ENCODE data around the gene COG5. TPM values are rescaled to one million over a fixed set of nuclear protein-coding genes. Genes with fewer than 3 reads are reported as not detected.

COG5 gene
- total and polyA plus RNA-seq, 2 experiments from 2014 or later: 15.8 to 53.5 TPM

GRCh38 chr7:107207459-107207858 lies 356.3 kb downstream of the COG5 start:
- Histone ChIP-seq H3K36me3 (replicated peaks; ENCODE audit: insufficient read depth, low read depth) (no peaks in the 10 kb centered on the region), H4K20me1 (ENCODE audit: insufficient read depth, poor library complexity, severe bottlenecking) (no peaks in the 10 kb centered on the region), H3K4me1 (ENCODE audit: insufficient read depth) (no peaks in the 10 kb centered on the region), H3K79me2 (no peaks in the 10 kb centered on the region), H2AFZ (no peak overlapping the region), H3K9me3 (ENCODE audit: low read depth) (no peaks in the 10 kb centered on the region), H3K4me2 (no peak overlapping the region), H3K27ac (peak overlapping the region; percentile 33), H3K4me3 (no peak overlapping the region), H3K27me3 (no peaks in the 10 kb centered on the region), H3K9me2 (replicated peaks; ENCODE audit: insufficient read depth) (no peaks in the 10 kb centered on the region)
- 93% methylated on average over 5 of the region's 5 CpGs for WGBS (ENCODE audit: low lambda C conversion rate, missing lambda C conversion rate)
- TF ChIP-seq EZH2phosphoT487 (IDR thresholded peaks at IDR 0.05; ENCODE audit: low read depth, severe bottlenecking, unreplicated experiment) (no peak), EZH2 (IDR thresholded peaks at IDR 0.05; ENCODE audit: borderline replicate concordance) (no peak), CTCF (IDR thresholded peaks at IDR 0.05; ENCODE audit: poor library complexity) (no peak)
- no peak for DNase-seq (ENCODE audit: low spot score)

DNA sequence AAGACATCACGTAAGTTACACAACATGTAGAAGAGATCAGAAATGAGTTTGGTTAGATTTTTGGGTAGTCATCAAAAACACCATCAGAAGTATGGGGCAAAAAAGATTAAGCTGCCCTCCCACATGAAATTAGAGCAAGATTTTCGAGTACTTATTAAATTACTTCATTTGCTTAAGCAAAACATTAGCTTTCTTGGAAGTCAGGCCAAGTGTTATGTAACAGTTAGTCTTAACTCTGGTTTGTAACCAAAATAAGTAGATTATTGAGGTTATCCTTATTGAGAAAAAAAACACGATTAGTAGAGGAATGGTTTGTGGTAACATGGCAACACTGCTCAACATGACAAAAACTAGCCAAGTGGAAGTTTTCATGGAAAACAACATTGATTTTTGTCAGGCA lies 357.0 kb downstream of the COG5 start:
- no peak for TF ChIP-seq EZH2phosphoT487 (IDR thresholded peaks at IDR 0.05; ENCODE audit: low read depth, severe bottlenecking, unreplicated experiment)
- no peak for TF ChIP-seq EZH2 (IDR thresholded peaks at IDR 0.05; ENCODE audit: borderline replicate concordance)
- no peak for TF ChIP-seq CTCF (IDR thresholded peaks at IDR 0.05; ENCODE audit: poor library complexity)
- Histone ChIP-seq H3K36me3 (replicated peaks; ENCODE audit: insufficient read depth, low read depth) (no peaks in the 10 kb centered on the region), H2AFZ (no peak overlapping the region), H3K4me2 (no peak overlapping the region), H3K9me2 (replicated peaks; ENCODE audit: insufficient read depth) (no peaks in the 10 kb centered on the region), H3K27ac (no peak overlapping the region), H3K4me1 (ENCODE audit: insufficient read depth) (no peaks in the 10 kb centered on the region), H3K9me3 (ENCODE audit: low read depth) (no peaks in the 10 kb centered on the region), H3K4me3 (no peak overlapping the region), H3K79me2 (no peaks in the 10 kb centered on the region), H3K27me3 (no peaks in the 10 kb centered on the region), H4K20me1 (ENCODE audit: insufficient read depth, poor library complexity, severe bottlenecking) (no peaks in the 10 kb centered on the region)
- no peak for DNase-seq (ENCODE audit: low spot score)
- 96% methylated on average over 3 of the region's 3 CpGs for WGBS (ENCODE audit: low lambda C conversion rate, missing lambda C conversion rate)

GRCh38 chr7:107206136-107206535 lies 357.6 kb downstream of the COG5 start:
- no peak for TF ChIP-seq EZH2 (IDR thresholded peaks at IDR 0.05; ENCODE audit: borderline replicate concordance)
- no peak for TF ChIP-seq CTCF (IDR thresholded peaks at IDR 0.05; ENCODE audit: poor library complexity)
- TF ChIP-seq EZH2phosphoT487 (IDR thresholded peaks at IDR 0.05; ENCODE audit: low read depth, severe bottlenecking, unreplicated experiment): no peak
- H3K27me3 ChIP-seq: no peaks in the 10 kb centered on the region
- no peak overlapping the region for H2AFZ ChIP-seq
- H3K4me2 ChIP-seq: no peak overlapping the region
- H4K20me1 ChIP-seq (ENCODE audit: insufficient read depth, poor library complexity, severe bottlenecking): no peaks in the 10 kb centered on the region
- no peak overlapping the region for H3K27ac ChIP-seq
- no peaks in the 10 kb centered on the region for H3K9me3 ChIP-seq (ENCODE audit: low read depth)
- H3K9me2 ChIP-seq (replicated peaks; ENCODE audit: insufficient read depth): no peaks in the 10 kb centered on the region
- no peaks in the 10 kb centered on the region for H3K4me1 ChIP-seq (ENCODE audit: insufficient read depth)
- 96% methylated on average over 6 of the region's 6 CpGs for WGBS (ENCODE audit: low lambda C conversion rate, missing lambda C conversion rate)
- no peak overlapping the region for H3K4me3 ChIP-seq
- H3K79me2 ChIP-seq: no peaks in the 10 kb centered on the region
- no peak for DNase-seq (ENCODE audit: low spot score)
- no peaks in the 10 kb centered on the region for H3K36me3 ChIP-seq (replicated peaks; ENCODE audit: insufficient read depth, low read depth)

DNA sequence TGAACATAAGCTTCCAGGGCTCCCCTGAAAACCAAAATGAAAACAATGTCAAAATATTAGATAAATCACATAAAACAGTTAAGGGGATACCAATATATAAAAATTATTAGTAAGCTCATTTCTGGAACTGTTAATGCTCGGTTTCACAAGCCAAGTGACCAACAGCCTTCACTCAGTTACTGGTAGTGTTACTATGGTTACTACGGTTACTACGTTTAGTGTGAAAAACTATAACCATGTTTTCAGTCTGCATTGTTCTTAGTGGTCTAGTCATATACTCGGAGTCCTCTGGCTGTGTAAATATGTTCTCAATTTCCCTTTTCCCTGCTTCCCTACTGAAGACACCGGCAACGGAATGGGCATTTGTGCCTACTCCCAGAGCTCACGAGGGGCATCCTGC lies 360.1 kb downstream of the COG5 start:
- WGBS (ENCODE audit: low lambda C conversion rate, missing lambda C conversion rate): 93% methylated on average over 7 of the region's 7 CpGs
- no peaks in the 10 kb centered on the region for H3K36me3 ChIP-seq (replicated peaks; ENCODE audit: insufficient read depth, low read depth)
- no peak for TF ChIP-seq CTCF (IDR thresholded peaks at IDR 0.05; ENCODE audit: poor library complexity)

More for the DNA sequence above, 360.1 kb downstream of the COG5 start:
- Histone ChIP-seq H3K4me1 (ENCODE audit: insufficient read depth) (no peaks in the 10 kb centered on the region), H3K9me3 (ENCODE audit: low read depth) (no peaks in the 10 kb centered on the region), H2AFZ (no peak overlapping the region), H3K79me2 (no peaks in the 10 kb centered on the region), H3K9me2 (replicated peaks; ENCODE audit: insufficient read depth) (no peaks in the 10 kb centered on the region), H3K4me2 (no peak overlapping the region), H4K20me1 (ENCODE audit: insufficient read depth, poor library complexity, severe bottlenecking) (no peaks in the 10 kb centered on the region), H3K4me3 (no peak overlapping the region), H3K27ac (no peak overlapping the region), H3K27me3 (no peaks in the 10 kb centered on the region)
- DNase-seq (ENCODE audit: low spot score): no peak
